ENCODE results near the gene MARCKS. TPM values are rescaled to one million over a fixed set of nuclear protein-coding genes. Genes with fewer than 3 reads are reported as not detected.

The MARCKS gene
- total RNA-seq, 1 donor from 2014 or later, result 42.7 TPM

GRCh38 chr6:113820761-113821160, 36.4 kb upstream of the MARCKS start:
- H3K9me3 ChIP-seq, result no peaks in the 10 kb centered on the region
- no peak overlapping the region for H3K4me3 ChIP-seq
- intact Hi-C loops (cut with DNase I), result no loop called here
- no peaks in the 10 kb centered on the region for H3K27me3 ChIP-seq
- H3K4me1 ChIP-seq, result no peaks in the 10 kb centered on the region
- H3K27ac ChIP-seq, result no peak overlapping the region
- DNase-seq (ENCODE audit: low spot score in 2 of 2), result no peak
- H3K36me3 ChIP-seq, result no peaks in the 10 kb centered on the region
- TF ChIP-seq, protein P1, sequence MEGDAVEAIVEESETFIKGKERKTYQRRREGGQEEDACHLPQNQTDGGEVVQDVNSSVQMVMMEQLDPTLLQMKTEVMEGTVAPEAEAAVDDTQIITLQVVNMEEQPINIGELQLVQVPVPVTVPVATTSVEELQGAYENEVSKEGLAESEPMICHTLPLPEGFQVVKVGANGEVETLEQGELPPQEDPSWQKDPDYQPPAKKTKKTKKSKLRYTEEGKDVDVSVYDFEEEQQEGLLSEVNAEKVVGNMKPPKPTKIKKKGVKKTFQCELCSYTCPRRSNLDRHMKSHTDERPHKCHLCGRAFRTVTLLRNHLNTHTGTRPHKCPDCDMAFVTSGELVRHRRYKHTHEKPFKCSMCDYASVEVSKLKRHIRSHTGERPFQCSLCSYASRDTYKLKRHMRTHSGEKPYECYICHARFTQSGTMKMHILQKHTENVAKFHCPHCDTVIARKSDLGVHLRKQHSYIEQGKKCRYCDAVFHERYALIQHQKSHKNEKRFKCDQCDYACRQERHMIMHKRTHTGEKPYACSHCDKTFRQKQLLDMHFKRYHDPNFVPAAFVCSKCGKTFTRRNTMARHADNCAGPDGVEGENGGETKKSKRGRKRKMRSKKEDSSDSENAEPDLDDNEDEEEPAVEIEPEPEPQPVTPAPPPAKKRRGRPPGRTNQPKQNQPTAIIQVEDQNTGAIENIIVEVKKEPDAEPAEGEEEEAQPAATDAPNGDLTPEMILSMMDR (IDR thresholded peaks at IDR 0.05), result no peak

DNA sequence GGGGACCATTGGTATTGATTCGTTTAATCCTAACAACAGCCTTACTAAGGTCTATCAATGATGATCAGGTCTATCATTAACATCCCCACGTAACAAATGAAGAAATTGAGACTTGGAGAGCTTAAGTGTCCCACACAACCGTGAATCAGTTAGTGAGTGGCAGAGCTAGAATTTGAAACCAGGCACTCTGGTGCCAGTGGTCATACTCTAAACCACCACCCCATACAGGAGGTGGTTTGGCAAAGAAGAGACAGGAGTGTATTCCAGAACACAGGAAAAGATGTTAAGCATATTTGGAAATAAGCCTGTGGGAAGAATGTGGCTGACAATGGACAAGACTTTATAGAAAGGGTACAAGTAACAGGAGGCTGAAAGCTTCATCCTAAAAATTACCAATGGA, 35.7 kb upstream of the MARCKS start:
- TF ChIP-seq, protein P1 (IDR thresholded peaks at IDR 0.05), result no peak
- no peak overlapping the region for H3K27ac ChIP-seq
- intact Hi-C loops (cut with DNase I), result no loop called here
- no peaks in the 10 kb centered on the region for H3K27me3 ChIP-seq
- H3K36me3 ChIP-seq, result no peaks in the 10 kb centered on the region
- no peaks in the 10 kb centered on the region for H3K9me3 ChIP-seq
- H3K4me3 ChIP-seq, result no peak overlapping the region
- DNase-seq (ENCODE audit: low spot score in 2 of 2), result no peak
- H3K4me1 ChIP-seq, result no peaks in the 10 kb centered on the region

DNA sequence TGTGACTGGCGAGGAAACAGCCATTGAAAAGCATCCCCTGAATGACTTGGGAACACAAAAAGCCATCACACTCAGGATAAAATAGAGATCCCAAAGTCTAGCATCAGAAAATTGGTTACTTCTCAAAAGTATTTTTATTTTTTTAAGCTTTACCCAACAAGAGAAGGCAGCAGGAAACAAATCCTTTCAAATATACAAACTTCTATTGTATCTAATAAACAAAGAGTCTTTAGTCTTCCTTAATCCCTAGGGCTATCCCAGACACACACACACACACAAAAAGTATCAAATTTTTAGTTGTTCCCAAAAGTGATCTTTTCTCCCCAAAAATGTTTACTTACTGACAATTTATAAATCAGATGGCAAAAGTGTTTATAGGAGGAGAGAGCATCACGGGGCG, 33.2 kb upstream of the MARCKS start:
- no peak for DNase-seq (ENCODE audit: low spot score in 2 of 2)
- Histone ChIP-seq H3K27me3 (no peaks in the 10 kb centered on the region), H3K9me3 (no peaks in the 10 kb centered on the region), H3K36me3 (no peaks in the 10 kb centered on the region), H3K4me3 (no peak overlapping the region), H3K4me1 (no peaks in the 10 kb centered on the region), H3K27ac (no peak overlapping the region)
- intact Hi-C loops (cut with DNase I), result no loop called here
- TF ChIP-seq, protein P1 (IDR thresholded peaks at IDR 0.05), result no peak

GRCh38 chr6:113824411-113824810, 32.7 kb upstream of the MARCKS start:
- TF ChIP-seq, protein P1 (IDR thresholded peaks at IDR 0.05), result no peak
- Histone ChIP-seq H3K4me1 (no peaks in the 10 kb centered on the region), H3K4me3 (no peak overlapping the region), H3K27me3 (no peaks in the 10 kb centered on the region), H3K27ac (no peak overlapping the region), H3K9me3 (no peaks in the 10 kb centered on the region), H3K36me3 (no peaks in the 10 kb centered on the region)
- intact Hi-C loops (cut with DNase I), result no loop called here
- no peak for DNase-seq (ENCODE audit: low spot score in 2 of 2)

- TF ChIP-seq, protein P1 (IDR thresholded peaks at IDR 0.05), result no peak
- Histone ChIP-seq H3K36me3 (no peaks in the 10 kb centered on the region), H3K4me3 (no peak overlapping the region), H3K27me3 (no peaks in the 10 kb centered on the region), H3K27ac (no peak overlapping the region), H3K4me1 (no peaks in the 10 kb centered on the region), H3K9me3 (no peaks in the 10 kb centered on the region)
- DNase-seq (ENCODE audit: low spot score in 2 of 2), result no peak
- intact Hi-C loops (cut with DNase I), result no loop called here
Measured at GRCh38 chr6:113824866-113825265, 32.3 kb upstream of the MARCKS start.

- no peak overlapping the region for H3K27ac ChIP-seq
- intact Hi-C loops (cut with DNase I), result no loop called here
Measured at GRCh38 chr6:113825781-113826180, 31.4 kb upstream of the MARCKS start.

More at GRCh38 chr6:113825781-113826180, 31.4 kb upstream of the MARCKS start:
- no peaks in the 10 kb centered on the region for H3K36me3 ChIP-seq
- peak in 1 of 2 donors; percentile 66 for DNase-seq (ENCODE audit: low spot score in 2 of 2)
- TF ChIP-seq, protein P1 (IDR thresholded peaks at IDR 0.05), result no peak
- no peaks in the 10 kb centered on the region for H3K4me1 ChIP-seq
- H3K27me3 ChIP-seq, result no peaks in the 10 kb centered on the region
- H3K9me3 ChIP-seq, result no peaks in the 10 kb centered on the region
- H3K4me3 ChIP-seq, result no peak overlapping the region
